ENCODE measurements around the gene FLNB.

Gene FLNB

DNA sequence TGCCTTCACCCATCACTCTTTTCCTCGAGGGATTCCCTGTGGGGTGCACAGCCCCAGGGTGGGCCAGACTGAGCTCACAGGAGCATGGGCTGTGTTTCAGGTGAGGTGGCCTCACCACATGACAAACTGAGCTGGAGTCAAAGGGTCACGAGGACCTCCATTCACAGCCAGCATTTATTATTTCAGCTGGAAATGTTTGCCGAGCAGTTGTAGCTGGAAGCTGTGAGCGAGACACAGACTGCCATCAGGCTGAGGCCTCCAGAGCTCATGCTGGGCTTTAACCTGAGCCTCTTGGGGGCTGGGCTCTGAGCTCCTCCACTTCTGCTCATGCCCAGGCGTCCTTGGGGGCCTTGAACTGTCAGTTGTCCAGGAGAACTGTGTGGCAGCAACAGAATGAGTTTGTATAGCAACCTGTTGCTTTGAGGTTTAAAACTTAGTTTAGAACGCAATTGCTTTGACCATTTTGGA is 57.5 kb downstream of the FLNB start:
- in situ Hi-C loops (cut with MboI; ENCODE audit: low pct_unique_long_range_greater_than_20kb, low sequenced_read_pairs, unreplicated experiment) = no loop called here
- TF ChIP-seq, protein P1, sequence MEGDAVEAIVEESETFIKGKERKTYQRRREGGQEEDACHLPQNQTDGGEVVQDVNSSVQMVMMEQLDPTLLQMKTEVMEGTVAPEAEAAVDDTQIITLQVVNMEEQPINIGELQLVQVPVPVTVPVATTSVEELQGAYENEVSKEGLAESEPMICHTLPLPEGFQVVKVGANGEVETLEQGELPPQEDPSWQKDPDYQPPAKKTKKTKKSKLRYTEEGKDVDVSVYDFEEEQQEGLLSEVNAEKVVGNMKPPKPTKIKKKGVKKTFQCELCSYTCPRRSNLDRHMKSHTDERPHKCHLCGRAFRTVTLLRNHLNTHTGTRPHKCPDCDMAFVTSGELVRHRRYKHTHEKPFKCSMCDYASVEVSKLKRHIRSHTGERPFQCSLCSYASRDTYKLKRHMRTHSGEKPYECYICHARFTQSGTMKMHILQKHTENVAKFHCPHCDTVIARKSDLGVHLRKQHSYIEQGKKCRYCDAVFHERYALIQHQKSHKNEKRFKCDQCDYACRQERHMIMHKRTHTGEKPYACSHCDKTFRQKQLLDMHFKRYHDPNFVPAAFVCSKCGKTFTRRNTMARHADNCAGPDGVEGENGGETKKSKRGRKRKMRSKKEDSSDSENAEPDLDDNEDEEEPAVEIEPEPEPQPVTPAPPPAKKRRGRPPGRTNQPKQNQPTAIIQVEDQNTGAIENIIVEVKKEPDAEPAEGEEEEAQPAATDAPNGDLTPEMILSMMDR (IDR thresholded peaks at IDR 0.05; ENCODE audit: extremely low read depth, insufficient read depth, missing control alignments) = no peak
- DNase-seq (ENCODE audit: low spot score) = no peak

DNA sequence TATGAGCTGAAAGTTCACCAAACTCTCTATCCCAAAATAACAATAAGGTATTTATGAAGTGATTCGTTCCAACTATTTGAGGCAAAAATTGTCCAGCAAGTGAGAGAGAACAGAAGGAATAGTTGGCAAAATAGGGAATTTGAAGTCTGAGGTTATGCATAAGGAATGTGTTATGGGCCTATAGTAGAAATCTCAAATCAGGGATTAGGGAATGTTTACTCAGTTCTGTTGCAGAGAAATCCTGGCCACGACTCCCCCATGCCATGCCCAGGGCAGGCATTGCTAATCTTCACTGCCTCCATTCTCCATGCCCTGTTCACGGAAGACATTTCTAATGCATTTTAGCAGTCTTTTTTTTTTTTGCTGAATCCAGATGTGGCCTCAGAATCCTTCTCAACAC is 58.6 kb downstream of the FLNB start:
- in situ Hi-C loops (cut with MboI; ENCODE audit: low pct_unique_long_range_greater_than_20kb, low sequenced_read_pairs, unreplicated experiment) = no loop called here
- TF ChIP-seq, protein P1 (IDR thresholded peaks at IDR 0.05; ENCODE audit: extremely low read depth, insufficient read depth, missing control alignments) = no peak
- DNase-seq (ENCODE audit: low spot score) = no peak

DNA sequence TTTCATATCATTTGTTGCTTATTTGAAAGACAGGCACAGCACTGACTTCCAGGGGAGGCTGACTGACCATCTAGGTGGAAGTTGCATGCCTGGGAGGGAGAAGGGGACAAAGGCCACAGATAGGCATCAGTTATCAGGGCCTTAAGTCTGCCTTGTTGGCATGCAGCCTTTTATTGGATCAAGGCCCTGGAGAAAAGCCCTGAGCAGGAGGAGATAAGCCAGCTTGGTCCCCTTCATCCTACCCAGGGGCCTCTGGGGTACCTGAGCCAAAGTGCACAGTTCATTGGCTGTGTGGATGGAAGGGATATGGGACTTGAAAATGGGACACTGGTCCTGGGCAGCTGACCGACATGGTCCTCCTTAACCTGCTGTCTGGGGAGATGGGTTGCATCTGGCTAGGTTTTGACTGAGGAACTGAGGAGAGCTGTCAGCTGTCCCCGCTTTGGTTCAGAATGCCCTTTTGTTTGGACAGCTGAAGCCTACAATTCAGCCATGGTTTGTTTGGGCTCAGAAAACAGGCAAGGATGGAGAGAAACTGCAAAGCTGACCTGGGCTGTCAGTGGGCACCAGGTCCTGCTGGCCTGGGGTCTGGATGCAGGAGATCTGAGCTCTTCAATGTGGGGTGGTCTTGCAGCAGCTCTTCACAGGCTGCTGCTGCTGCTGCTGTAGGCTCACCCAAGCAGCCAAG is 60.0 kb downstream of the FLNB start:
- no peak for DNase-seq (ENCODE audit: low spot score)
- TF ChIP-seq, protein P1 (IDR thresholded peaks at IDR 0.05; ENCODE audit: extremely low read depth, insufficient read depth, missing control alignments) = no peak
- in situ Hi-C loops (cut with MboI; ENCODE audit: low pct_unique_long_range_greater_than_20kb, low sequenced_read_pairs, unreplicated experiment) = no loop called here

DNA sequence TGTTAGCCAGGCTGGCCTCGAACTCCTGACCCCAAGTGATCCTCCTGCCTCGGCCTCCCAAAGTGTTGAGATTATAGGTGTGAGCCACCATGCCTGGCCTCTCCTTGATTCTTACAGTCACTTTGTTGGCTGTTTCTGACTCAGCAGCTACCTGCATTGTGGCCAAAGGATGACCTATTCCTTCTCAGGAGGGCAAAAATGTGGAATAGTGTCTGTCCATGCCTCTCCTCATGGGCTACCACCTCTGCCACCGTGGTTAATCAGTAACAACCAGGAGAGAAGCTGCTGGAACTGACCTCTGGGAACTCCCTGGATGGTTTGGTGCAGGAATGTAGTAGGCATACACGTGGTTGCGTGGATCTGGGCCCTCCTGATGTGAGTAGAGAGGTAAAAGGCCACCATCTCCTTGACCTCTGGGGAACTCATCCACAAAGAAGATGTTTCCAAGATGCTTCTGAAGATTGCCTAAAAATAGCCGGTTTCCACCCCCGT is 63.3 kb downstream of the FLNB start:
- DNase-seq (ENCODE audit: low spot score) = no peak
- in situ Hi-C loops (cut with MboI; ENCODE audit: low pct_unique_long_range_greater_than_20kb, low sequenced_read_pairs, unreplicated experiment) = no loop called here
- TF ChIP-seq, protein P1 (IDR thresholded peaks at IDR 0.05; ENCODE audit: extremely low read depth, insufficient read depth, missing control alignments) = no peak

DNA sequence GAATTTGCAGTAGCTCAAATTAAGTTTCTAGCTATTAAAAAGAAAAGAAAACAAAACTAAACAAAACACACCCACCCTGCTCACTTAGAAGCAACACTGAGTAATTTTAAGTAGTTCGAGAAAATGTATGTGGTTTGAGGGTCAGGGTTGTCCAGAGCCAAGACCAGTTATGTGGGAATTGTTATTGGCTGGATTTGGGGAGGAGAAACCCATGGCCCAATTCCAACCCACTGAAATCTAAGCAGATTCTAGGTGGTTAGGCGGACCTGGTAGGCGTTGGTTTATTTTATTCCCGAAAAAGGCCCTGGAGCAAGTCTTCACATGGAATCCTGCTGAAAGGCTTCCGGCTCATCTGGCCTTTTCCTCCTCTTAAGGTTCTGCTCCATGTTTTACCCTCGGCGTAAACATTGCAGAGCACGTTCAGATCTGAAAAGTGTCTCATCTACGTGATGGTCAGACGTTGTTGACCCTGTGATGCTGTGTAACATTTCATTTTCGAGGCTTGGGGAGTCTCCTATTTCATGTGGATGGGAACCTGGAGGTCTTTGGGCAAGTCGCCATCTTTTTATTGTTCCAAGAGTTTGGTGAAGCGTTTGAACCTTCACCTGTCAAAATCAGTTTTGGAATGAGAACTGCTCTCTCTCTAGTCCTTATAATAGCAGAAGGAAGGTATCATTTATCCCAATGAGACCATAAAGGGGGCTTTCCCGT is 64.0 kb downstream of the FLNB start:
- in situ Hi-C loops (cut with MboI; ENCODE audit: low pct_unique_long_range_greater_than_20kb, low sequenced_read_pairs, unreplicated experiment) = no loop called here
- no peak for DNase-seq (ENCODE audit: low spot score)
- TF ChIP-seq, protein P1 (IDR thresholded peaks at IDR 0.05; ENCODE audit: extremely low read depth, insufficient read depth, missing control alignments) = no peak

DNA sequence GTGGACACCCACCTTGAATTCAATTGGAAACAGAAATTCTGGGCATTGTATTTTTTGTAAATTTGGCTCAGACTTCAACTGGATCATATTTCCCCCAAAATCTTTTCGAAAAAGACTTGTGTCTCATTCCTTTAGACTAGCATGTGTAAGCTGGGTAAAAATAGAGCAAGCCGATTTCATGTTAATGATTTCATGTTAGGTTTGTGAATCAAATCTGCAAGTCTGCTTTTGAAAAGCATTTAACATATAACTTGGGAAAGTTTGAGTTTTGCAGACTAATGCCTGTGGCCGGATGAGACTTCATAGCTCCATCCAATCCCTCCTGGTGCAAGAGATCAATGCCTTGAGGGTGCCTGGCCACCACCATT is 64.5 kb downstream of the FLNB start:
- TF ChIP-seq, protein P1 (IDR thresholded peaks at IDR 0.05; ENCODE audit: extremely low read depth, insufficient read depth, missing control alignments) = no peak
- DNase-seq (ENCODE audit: low spot score) = no peak
- in situ Hi-C loops (cut with MboI; ENCODE audit: low pct_unique_long_range_greater_than_20kb, low sequenced_read_pairs, unreplicated experiment) = no loop called here
